T-cell (primary cell): ENCODE measurements around the gene DLGAP1. TPM values are rescaled to one million over a fixed set of nuclear protein-coding genes. Genes with fewer than 3 reads are reported as not detected.

Source experiments
- ATAC-seq, 4 experiments: fragments of 200-7000 bp in 3 of 4; fragments of 150-1000 bp in 1 of 4; cut with Tn5 transposase; replicated peaks in 1 of 4; 1 replicate in 3 of 4; 2 replicates in 1 of 4; pipeline ENCODE4 v1.10.0; 2021; ENCODE audit warnings: moderate library complexity in 3 of 4, mild to moderate bottlenecking in 2 of 4, moderate number of reproducible peaks in 1 of 4
- CTCF ChIA-PET, 2 donors: fragments of 300-600 bp; sonication (Branson Sonifier 250); formaldehyde crosslinking; loops; one replicate each; lab custom pipeline; 2022; ENCODE audit warnings: antibody characterized with exemption in 2 of 2; lab: Charles Lee
- POLR2A ChIA-PET, 2 donors: fragments of 300-600 bp; sonication (Branson Sonifier 250); formaldehyde crosslinking; loops; one replicate each; lab custom pipeline; 2022; ENCODE audit warnings: antibody characterized with exemption in 2 of 2; lab: Charles Lee
- DNase-seq, 35 experiments: peaks; one replicate each; pipeline versions ENCODE4 v3.0.0 to v3.0.0-alpha.2; 2013 to 2023
- H3K27ac ChIP-seq: one replicate; pipeline ENCODE4 v1.5.1; 2013; ENCODE audit warnings: low read length
- H3K27me3 ChIP-seq, 2 experiments: replicated peaks in 1 of 2; 1 replicate in 1 of 2; 2 replicates in 1 of 2; pipeline versions ENCODE4 v1.6.1 to v1.7.0; 2013; ENCODE audit warnings: low read length in 1 of 2, mixed read lengths in 1 of 2; ENCODE audit not compliant: control insufficient read depth in 2 of 2, insufficient read depth in 2 of 2; ENCODE audit errors: extremely low read depth in 1 of 2
- H3K36me3 ChIP-seq, 2 donors: 1 replicate in 1 of 2; 2 replicates in 1 of 2; pipeline versions ENCODE4 v1.6.1 to v1.7.0; 2013; ENCODE audit warnings: low read length in 1 of 2; ENCODE audit not compliant: control insufficient read depth in 2 of 2, insufficient read depth in 1 of 2; ENCODE audit errors: extremely low read depth in 1 of 2
- H3K4me1 ChIP-seq, 2 experiments: 1 replicate in 1 of 2; 2 replicates in 1 of 2; pipeline versions ENCODE4 v1.6.1 to v1.7.0; 2013; ENCODE audit warnings: low read length in 2 of 2, mixed read lengths in 1 of 2; ENCODE audit not compliant: insufficient read depth in 2 of 2, control insufficient read depth in 1 of 2; ENCODE audit errors: extremely low read depth in 1 of 2
- H3K4me3 ChIP-seq, 2 donors: 1 replicate in 1 of 2; 2 replicates in 1 of 2; pipeline versions ENCODE4 v1.5.1 to v1.7.0; 2013; ENCODE audit warnings: mild to moderate bottlenecking in 2 of 2, low read length in 1 of 2, moderate library complexity in 1 of 2; ENCODE audit not compliant: control insufficient read depth in 1 of 2; ENCODE audit errors: extremely low read depth in 1 of 2
- H3K9me3 ChIP-seq: 2 replicates; pipeline ENCODE4 v1.7.0; 2013
- H3K27ac Mint-ChIP-seq, 2 donors: one replicate each; pipeline ENCODE4 v1.8.0; 2020 to 2021; ENCODE audit warnings: mild to moderate bottlenecking in 2 of 2, mixed read lengths in 2 of 2
- H3K27me3 Mint-ChIP-seq, 2 donors: one replicate each; pipeline ENCODE4 v1.8.0; 2021 to 2022; ENCODE audit warnings: mixed read lengths in 2 of 2
- H3K36me3 Mint-ChIP-seq: one replicate; pipeline ENCODE4 v1.8.0; 2021; ENCODE audit warnings: mixed read lengths
- H3K4me1 Mint-ChIP-seq, 3 donors: one replicate each; pipeline ENCODE4 v1.8.0; 2020 to 2022; ENCODE audit warnings: mixed read lengths in 3 of 3, mild to moderate bottlenecking in 1 of 3
- H3K4me3 Mint-ChIP-seq, 3 donors: one replicate each; pipeline ENCODE4 v1.8.0; 2020 to 2022; ENCODE audit warnings: mild to moderate bottlenecking in 3 of 3, mixed read lengths in 3 of 3, moderate library complexity in 3 of 3
- H3K9me3 Mint-ChIP-seq, 3 donors: one replicate each; pipeline ENCODE4 v1.8.0; 2020 to 2022; ENCODE audit warnings: mixed read lengths in 3 of 3
- WGBS: methylation state at CpG from one replicate; pipeline ENCODE4 v1.1.5; 2013; ENCODE audit warnings: missing lambda C conversion rate; ENCODE audit not compliant: insufficient coverage; 5-methylcytosine and 5-hydroxymethylcytosine counted together
- total RNA-seq, 35 experiments: library from RNA in 6 of 35; stranded (reverse) in 6 of 35; fragments of 120-200 nt in 1 of 35; gene quantifications; one replicate each; pipeline versions ENCODE4 v1.2.1 to v1.2.4 and lab custom pipeline; 2013 to 2026

DLGAP1 gene
- total RNA-seq, 5 donors from 2014 or later (not counting 1 experiment from before 2014, with no cell fraction given) = 0.25 to 1.8 (median 0.26) TPM

DNA sequence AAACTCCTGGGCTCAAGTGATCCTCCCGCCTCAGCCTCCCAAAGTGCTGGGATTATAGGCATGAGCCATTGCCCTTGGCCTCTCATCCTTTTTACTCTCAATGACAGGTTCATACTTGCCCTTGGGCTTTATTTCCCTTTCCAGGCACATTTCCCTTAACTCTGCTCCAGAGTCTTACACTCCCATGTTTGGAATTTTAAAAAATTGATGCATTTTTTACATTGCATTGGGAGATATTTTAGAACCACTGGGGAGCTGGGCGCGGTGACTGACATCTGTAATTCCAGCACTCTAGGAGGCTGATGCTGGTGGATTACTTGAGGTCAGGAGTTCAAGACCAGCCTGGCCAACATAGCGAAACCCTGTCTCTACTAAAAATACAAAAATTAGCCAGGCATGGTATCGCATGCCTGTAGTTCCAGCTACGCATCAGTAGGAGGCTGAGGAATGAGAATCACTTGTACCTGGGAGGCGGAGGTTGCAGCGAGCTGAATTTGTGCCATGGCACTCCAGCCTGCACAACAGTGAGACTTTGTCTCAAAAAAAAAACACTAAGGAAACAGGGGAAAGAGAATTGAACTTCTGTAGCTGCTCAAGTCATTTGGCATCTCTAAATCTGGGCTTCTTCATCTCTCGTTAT is 986.9 kb downstream of the DLGAP1 start:
- Mint-ChIP-seq H3K4me1 (peaks cover 16 to 21% (median 19%) of the 10 kb centered on the region in 3 donors), H3K4me3 (no peak overlapping the region), H3K9me3 (no peaks in the 10 kb centered on the region), H3K27ac (no peak overlapping the region), H3K27me3 (no peaks in the 10 kb centered on the region), H3K36me3 (no peaks in the 10 kb centered on the region)
- Histone ChIP-seq H3K27me3 (no peaks in the 10 kb centered on the region), H3K27ac (no peak overlapping the region), H3K4me3 (no peak overlapping the region), H3K9me3 (no peaks in the 10 kb centered on the region), H3K4me1 (peaks cover 12 to 13% of the 10 kb centered on the region in 2 experiments), H3K36me3 (no peaks in the 10 kb centered on the region)
- CTCF ChIA-PET = interaction anchor here (0.5 to 0.6 kb wide), 2 partner anchors 21 to 147 kb away, joined by 3 to 4 read pairs; no protein-coding TSS in a partner anchor
- ATAC-seq (no peak), DNase-seq (no peak)
- 100% methylated on average over 1 of the region's 9 CpGs for WGBS
- POLR2A ChIA-PET = interaction anchor here in 1 of 2 donors (0.5 to 0.7 kb wide), 3 partner anchors 46 to 571 kb away, joined by 4 read pairs; no protein-coding TSS in a partner anchor

GRCh38 chr18:3466872-3467271 is 988.2 kb downstream of the DLGAP1 start:
- peak overlapping the region in 1 of 3 donors; percentile 12 for H3K4me3 Mint-ChIP-seq
- ChIA-PET CTCF (interaction anchor here (0.6 to 4.1 kb wide), 18 partner anchors 9 to 404 kb away, joined by 3 to 25 read pairs (median 5); no protein-coding TSS in a partner anchor), POLR2A (interaction anchor here (0.5 to 1.2 kb wide), 6 partner anchors 10 to 561 kb away, joined by 3 to 10 read pairs (median 3); no protein-coding TSS in a partner anchor)
- no peaks in the 10 kb centered on the region for H3K27me3 Mint-ChIP-seq
- no peaks in the 10 kb centered on the region for H3K36me3 ChIP-seq
- H3K4me3 ChIP-seq = no peak overlapping the region
- no peaks in the 10 kb centered on the region for H3K9me3 ChIP-seq
- peak in 12 of 35 experiments; percentile 9 to 52 (median 16) for DNase-seq
- H3K4me1 ChIP-seq = peaks cover 10 to 13% of the 10 kb centered on the region in 2 experiments
- peaks cover 4% of the 10 kb centered on the region for H3K36me3 Mint-ChIP-seq
- 14% methylated on average over 2 of the region's 2 CpGs for WGBS
- no peak overlapping the region for H3K27ac ChIP-seq
- peak overlapping the region; percentile 73 to 75 for H3K27ac Mint-ChIP-seq
- H3K27me3 ChIP-seq = no peaks in the 10 kb centered on the region
- peaks cover 0 to 6% (median 4%) of the 10 kb centered on the region in 3 donors for H3K9me3 Mint-ChIP-seq
- H3K4me1 Mint-ChIP-seq = peaks cover 16 to 21% (median 17%) of the 10 kb centered on the region in 3 donors
- ATAC-seq = peak; percentile 77 to 98 (median 95)

GRCh38 chr18:3466045-3466444 is 989.1 kb downstream of the DLGAP1 start:
- H3K27ac ChIP-seq = no peak overlapping the region
- ATAC-seq = no peak
- peaks cover 16 to 21% (median 17%) of the 10 kb centered on the region in 3 donors for H3K4me1 Mint-ChIP-seq
- H3K9me3 Mint-ChIP-seq = peaks cover 0 to 11% (median 4%) of the 10 kb centered on the region in 3 donors
- H3K4me3 ChIP-seq = no peak overlapping the region
- DNase-seq = no peak
- no peaks in the 10 kb centered on the region for H3K36me3 ChIP-seq
- H3K27me3 Mint-ChIP-seq = no peaks in the 10 kb centered on the region
- POLR2A ChIA-PET = interaction anchor here (0.6 to 1.2 kb wide), 6 partner anchors 9 to 76 kb away, joined by 3 to 10 read pairs (median 7); no protein-coding TSS in a partner anchor
- CTCF ChIA-PET = interaction anchor here (0.6 to 4.1 kb wide), 14 partner anchors 8 to 403 kb away, joined by 3 to 25 read pairs (median 5); no protein-coding TSS in a partner anchor
- 66% methylated on average over 2 of the region's 5 CpGs for WGBS
- peaks cover 10 to 13% of the 10 kb centered on the region in 2 experiments for H3K4me1 ChIP-seq
- peak overlapping the region in 1 of 3 donors; percentile 12 for H3K4me3 Mint-ChIP-seq
- H3K27ac Mint-ChIP-seq = peak overlapping the region; percentile 73 to 75
- H3K36me3 Mint-ChIP-seq = peaks cover 12% of the 10 kb centered on the region
- no peaks in the 10 kb centered on the region for H3K9me3 ChIP-seq
- no peaks in the 10 kb centered on the region for H3K27me3 ChIP-seq

GRCh38 chr18:3463051-3463450 is 992.1 kb downstream of the DLGAP1 start:
- H3K27ac ChIP-seq = no peak overlapping the region
- H3K4me1 Mint-ChIP-seq = peaks cover 32 to 43% (median 37%) of the 10 kb centered on the region in 3 donors
- POLR2A ChIA-PET = interaction anchor here in 1 of 2 donors (1.8 kb wide), 1 partner anchor 10 kb away, joined by 3 read pairs; no protein-coding TSS in a partner anchor
- CTCF ChIA-PET = interaction anchor here (0.8 to 1.5 kb wide), 4 partner anchors 8 to 203 kb away, joined by 3 to 7 read pairs (median 3); no protein-coding TSS in a partner anchor
- no CpG with 5 or more reads among the region's 2 CpGs for WGBS
- no peaks in the 10 kb centered on the region for H3K27me3 Mint-ChIP-seq
- no peaks in the 10 kb centered on the region for H3K9me3 ChIP-seq
- DNase-seq = no peak
- no peak for ATAC-seq
- no peaks in the 10 kb centered on the region for H3K36me3 ChIP-seq
- no peak overlapping the region for H3K4me3 ChIP-seq
- no peak overlapping the region for H3K27ac Mint-ChIP-seq
- peaks cover 29% of the 10 kb centered on the region for H3K36me3 Mint-ChIP-seq
- peaks cover 0 to 16% (median 4%) of the 10 kb centered on the region in 3 donors for H3K9me3 Mint-ChIP-seq
- peaks cover 13 to 16% of the 10 kb centered on the region in 2 experiments for H3K4me1 ChIP-seq
- H3K27me3 ChIP-seq = no peaks in the 10 kb centered on the region
- no peak overlapping the region for H3K4me3 Mint-ChIP-seq

GRCh38 chr18:3461704-3462103 is 993.4 kb downstream of the DLGAP1 start:
- peaks cover 42% of the 10 kb centered on the region for H3K36me3 Mint-ChIP-seq
- no peak overlapping the region for H3K27ac Mint-ChIP-seq
- ATAC-seq (no peak), DNase-seq (no peak)
- H3K27me3 Mint-ChIP-seq = no peaks in the 10 kb centered on the region
- H3K9me3 Mint-ChIP-seq = peaks cover 0 to 16% (median 4%) of the 10 kb centered on the region in 3 donors
- ChIA-PET CTCF (interaction anchor here (0.6 to 1.1 kb wide), 4 partner anchors 8 to 205 kb away, joined by 3 read pairs; no protein-coding TSS in a partner anchor), POLR2A (interaction anchor here (0.6 to 1.8 kb wide), 4 partner anchors 9 to 593 kb away, joined by 3 to 5 read pairs (median 3); no protein-coding TSS in a partner anchor)
- peaks cover 7 to 15% of the 10 kb centered on the region in 2 experiments for H3K4me1 ChIP-seq
- no peaks in the 10 kb centered on the region for H3K27me3 ChIP-seq
- 100% methylated on average over 2 of the region's 5 CpGs for WGBS
- H3K9me3 ChIP-seq = no peaks in the 10 kb centered on the region
- H3K27ac ChIP-seq = no peak overlapping the region
- peaks cover 4 to 12% of the 10 kb centered on the region in 2 donors for H3K36me3 ChIP-seq
- peaks cover 31 to 49% (median 42%) of the 10 kb centered on the region in 3 donors for H3K4me1 Mint-ChIP-seq
- H3K4me3 ChIP-seq = no peak overlapping the region
- H3K4me3 Mint-ChIP-seq = no peak overlapping the region
